Trophoblast cell (in vitro differentiated cells and primary cell): ENCODE measurements around the gene LMLN.

Source experiments
- DNase-seq, 2 donors: peaks; one replicate each; pipeline ENCODE4 v3.0.0-alpha.2; 2016
- H2AFZ ChIP-seq: 2 replicates; pipeline ENCODE4 v1.6.1; 2013; ENCODE audit warnings: low read length, moderate library complexity, mild to moderate bottlenecking; ENCODE audit not compliant: insufficient read depth, poor library complexity
- H2AK5ac ChIP-seq: 2 replicates; pipeline ENCODE4 v1.6.1; 2013; ENCODE audit warnings: mild to moderate bottlenecking, low read length
- H2BK120ac ChIP-seq: 2 replicates; pipeline ENCODE4 v1.6.1; 2013; ENCODE audit warnings: low read length, mild to moderate bottlenecking, moderate library complexity; ENCODE audit not compliant: insufficient read depth, poor library complexity
- H2BK12ac ChIP-seq: 2 replicates; pipeline ENCODE4 v1.6.1; 2013; ENCODE audit warnings: mild to moderate bottlenecking, low read length, moderate library complexity
- H2BK5ac ChIP-seq: 2 replicates; pipeline ENCODE4 v1.6.1; 2013; ENCODE audit warnings: low read length, low read depth, moderate library complexity, mild to moderate bottlenecking; ENCODE audit not compliant: poor library complexity
- H3K14ac ChIP-seq: 2 replicates; pipeline ENCODE4 v1.6.1; 2013; ENCODE audit warnings: mild to moderate bottlenecking, low read length
- H3K18ac ChIP-seq: 2 replicates; pipeline ENCODE4 v1.6.1; 2013; ENCODE audit warnings: mild to moderate bottlenecking, low read length
- H3K23ac ChIP-seq: 2 replicates; pipeline ENCODE4 v1.6.1; 2013; ENCODE audit warnings: low read length
- H3K27ac ChIP-seq: 2 replicates; pipeline ENCODE4 v1.5.1; 2013; ENCODE audit warnings: low read depth, mild to moderate bottlenecking, inconsistent platforms, low read length, moderate library complexity
- H3K27me3 ChIP-seq: 2 replicates; pipeline ENCODE4 v1.6.1; 2013; ENCODE audit warnings: inconsistent platforms, mild to moderate bottlenecking, low read length, moderate library complexity; ENCODE audit not compliant: insufficient read depth
- H3K36me3 ChIP-seq, 2 experiments: 1 replicate in 1 of 2; 2 replicates in 1 of 2; pipeline ENCODE4 v1.6.1; 2013; ENCODE audit warnings: low read length in 2 of 2, mild to moderate bottlenecking in 2 of 2, moderate library complexity in 1 of 2; ENCODE audit not compliant: insufficient read depth in 2 of 2, control insufficient read depth in 1 of 2
- H3K4ac ChIP-seq: 2 replicates; pipeline ENCODE4 v1.6.1; 2013; ENCODE audit warnings: low read depth, mild to moderate bottlenecking, low read length, moderate library complexity
- H3K4me1 ChIP-seq, 2 experiments: 1 replicate in 1 of 2; 2 replicates in 1 of 2; pipeline ENCODE4 v1.6.1; 2013; ENCODE audit warnings: low read length in 2 of 2, mild to moderate bottlenecking in 2 of 2, moderate library complexity in 1 of 2; ENCODE audit not compliant: insufficient read depth in 2 of 2, control insufficient read depth in 1 of 2
- H3K4me2 ChIP-seq: 2 replicates; pipeline ENCODE4 v1.6.1; 2013; ENCODE audit warnings: inconsistent platforms, mild to moderate bottlenecking, low read length, moderate library complexity
- H3K4me3 ChIP-seq: 2 replicates; pipeline ENCODE4 v1.5.1; 2013; ENCODE audit warnings: mild to moderate bottlenecking, low read depth, low read length, inconsistent platforms
- H3K79me1 ChIP-seq: one replicate; pipeline ENCODE4 v1.6.1; 2013; ENCODE audit warnings: low read length
- H3K79me2 ChIP-seq: 2 replicates; pipeline ENCODE4 v1.6.1; 2013; ENCODE audit warnings: low read length, mild to moderate bottlenecking; ENCODE audit not compliant: control insufficient read depth, insufficient read depth, poor library complexity
- H3K9ac ChIP-seq: 2 replicates; pipeline ENCODE4 v1.6.1; 2013; ENCODE audit warnings: mild to moderate bottlenecking, low read length
- H3K9me3 ChIP-seq: 2 replicates; pipeline ENCODE4 v1.6.1; 2013; ENCODE audit warnings: low read depth, mild to moderate bottlenecking, control low read depth, inconsistent platforms, low read length; ENCODE audit not compliant: insufficient read depth
- H4K12ac ChIP-seq: 2 replicates; pipeline ENCODE4 v1.6.1; 2013; ENCODE audit warnings: low read depth, mild to moderate bottlenecking, low read length, moderate library complexity
- H4K8ac ChIP-seq: 2 replicates; pipeline ENCODE4 v1.6.1; 2013; ENCODE audit warnings: low read depth, mild to moderate bottlenecking, low read length, moderate library complexity
- H4K91ac ChIP-seq: one replicate; pipeline ENCODE4 v1.6.1; 2013; ENCODE audit warnings: low read depth, mild to moderate bottlenecking, low read length, moderate library complexity
- WGBS: extraction: QIAGEN DNeasy Blood & Tissue Kit; methylation state at CpG from one replicate; pipeline ENCODE4 v1.1.7; 2013; ENCODE audit warnings: missing lambda C conversion rate; ENCODE audit not compliant: insufficient read length, insufficient coverage; ENCODE audit errors: extremely low coverage; 5-methylcytosine and 5-hydroxymethylcytosine counted together

The LMLN gene

DNA sequence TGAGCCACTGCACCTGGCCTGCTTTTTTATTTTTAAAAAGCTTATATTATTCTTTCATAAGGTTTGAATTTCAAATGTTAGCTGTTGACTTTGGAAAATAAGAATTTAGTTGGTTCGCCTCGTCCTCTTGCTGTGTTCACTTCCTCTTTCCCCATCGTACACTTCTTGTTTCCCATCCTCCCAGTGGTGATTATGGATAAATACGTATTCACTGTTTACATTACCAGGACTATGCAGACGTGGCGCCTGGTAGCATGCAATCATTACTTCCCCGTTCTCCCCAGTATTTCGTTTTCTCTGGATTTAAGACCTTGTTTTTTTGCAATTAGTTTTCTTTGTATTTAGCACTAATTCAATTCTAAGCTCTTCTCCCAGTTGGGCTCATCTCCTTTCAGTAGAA is 70.1 kb downstream of the LMLN start:
- Histone ChIP-seq H3K79me2 (no peaks in the 10 kb centered on the region), H3K4me1 (peaks cover 0 to 3% of the 10 kb centered on the region in 2 experiments), H4K8ac (no peak overlapping the region)

DNA sequence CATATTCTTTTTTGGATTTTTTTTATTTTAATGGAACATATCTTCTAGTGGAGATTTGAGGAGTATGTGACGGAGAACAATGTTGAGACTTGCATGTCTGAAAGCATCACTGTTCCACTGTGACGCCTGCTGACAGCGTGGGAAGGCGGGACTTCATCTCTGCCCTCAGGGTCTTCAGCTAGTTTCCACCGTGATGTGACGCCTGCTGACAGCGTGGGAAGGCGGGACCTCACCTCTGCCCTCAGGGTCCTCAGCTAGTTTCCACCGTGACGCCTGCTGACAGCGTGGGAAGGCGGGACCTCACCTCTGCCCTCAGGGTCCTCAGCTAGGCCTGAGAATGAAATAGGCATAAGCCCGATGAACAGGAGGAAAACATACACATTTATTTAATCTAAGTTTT is 70.7 kb downstream of the LMLN start:
- Histone ChIP-seq H3K36me3 (no peaks in the 10 kb centered on the region), H3K4me1 (peaks cover 0 to 3% of the 10 kb centered on the region in 2 experiments), H3K27ac (no peak overlapping the region), H3K23ac (no peak overlapping the region), H2BK12ac (no peak overlapping the region), H3K9ac (no peak overlapping the region), H3K9me3 (no peaks in the 10 kb centered on the region), H2AFZ (no peak overlapping the region), H3K79me1 (no peaks in the 10 kb centered on the region), H3K14ac (no peak overlapping the region), H2BK120ac (no peak overlapping the region), H4K12ac (no peak overlapping the region), H3K4me3 (no peak overlapping the region), H3K4ac (no peak overlapping the region), H4K8ac (no peak overlapping the region), H3K18ac (no peak overlapping the region), H3K27me3 (no peaks in the 10 kb centered on the region), H2BK5ac (no peak overlapping the region), H3K4me2 (no peak overlapping the region), H3K79me2 (no peaks in the 10 kb centered on the region), H4K91ac (no peak overlapping the region), H2AK5ac (no peak overlapping the region)
- DNase-seq: peak in 1 of 2 donors; percentile 2
- no CpG with 5 or more reads among the region's 13 CpGs for WGBS

More for the DNA sequence above, 70.1 kb downstream of the LMLN start:
- Histone ChIP-seq H3K27ac (no peak overlapping the region), H3K27me3 (no peaks in the 10 kb centered on the region), H2AK5ac (no peak overlapping the region), H2BK12ac (no peak overlapping the region), H4K12ac (no peak overlapping the region), H3K79me1 (no peaks in the 10 kb centered on the region), H2AFZ (no peak overlapping the region), H3K18ac (no peak overlapping the region), H2BK120ac (no peak overlapping the region), H3K23ac (no peak overlapping the region), H3K4me3 (no peak overlapping the region), H3K9me3 (no peaks in the 10 kb centered on the region), H3K9ac (no peak overlapping the region), H3K36me3 (no peaks in the 10 kb centered on the region), H3K14ac (no peak overlapping the region), H4K91ac (no peak overlapping the region), H3K4ac (no peak overlapping the region), H2BK5ac (no peak overlapping the region), H3K4me2 (no peak overlapping the region)
- DNase-seq: no peak
- no CpG with 5 or more reads among the region's 8 CpGs for WGBS

DNA sequence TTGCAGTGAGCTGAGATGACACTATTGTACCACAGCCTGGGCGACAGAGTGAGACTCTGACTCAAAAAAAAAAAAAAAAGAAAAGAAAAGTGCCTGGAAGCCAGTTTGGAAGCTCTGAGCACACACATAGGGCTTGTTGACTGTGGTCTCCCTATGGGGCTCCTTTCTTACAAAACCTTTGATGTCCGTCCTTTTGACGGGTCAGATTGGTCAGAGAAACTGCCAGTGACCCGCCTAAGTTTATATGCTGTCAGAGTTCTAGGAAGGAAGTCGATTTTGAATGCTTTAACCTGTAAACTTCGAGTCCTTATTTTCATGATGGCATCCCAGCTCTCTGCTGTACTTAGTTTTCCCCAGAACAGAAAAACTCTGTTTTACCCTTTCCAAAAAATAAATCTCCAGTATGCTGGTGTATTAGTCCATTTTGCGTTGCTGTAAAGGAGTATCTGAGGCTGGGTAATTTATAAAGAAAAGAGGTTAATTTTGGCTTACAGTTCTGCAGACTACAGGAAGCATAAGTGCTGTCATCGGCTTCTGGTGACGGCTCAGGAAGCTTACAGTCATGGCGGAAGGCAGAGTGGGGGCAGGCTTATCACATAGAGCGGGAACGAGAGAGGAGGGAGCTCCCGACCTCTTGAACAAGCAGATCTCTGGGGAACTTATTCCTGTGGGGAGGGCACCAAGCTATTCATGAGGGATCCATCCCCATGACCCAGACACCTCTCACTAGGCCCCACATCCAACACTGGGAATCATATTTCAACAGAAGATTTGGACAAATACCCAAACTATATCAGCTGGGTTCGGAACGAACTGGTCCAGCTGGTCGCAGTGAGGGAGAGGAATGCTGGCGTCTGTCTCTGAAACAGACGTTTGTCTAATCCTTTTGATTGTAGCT is 72.3 kb downstream of the LMLN start:
- H3K79me2 ChIP-seq: no peaks in the 10 kb centered on the region
- H2BK120ac ChIP-seq: no peak overlapping the region
- H3K4me1 ChIP-seq: peaks cover 0 to 3% of the 10 kb centered on the region in 2 experiments
- H2BK5ac ChIP-seq: no peak overlapping the region
- no peak overlapping the region for H3K18ac ChIP-seq
- no peaks in the 10 kb centered on the region for H3K9me3 ChIP-seq
- H3K79me1 ChIP-seq: no peaks in the 10 kb centered on the region
- no peak overlapping the region for H2AFZ ChIP-seq
- no peak overlapping the region for H2BK12ac ChIP-seq
- no peak overlapping the region for H2AK5ac ChIP-seq
- no peak overlapping the region for H4K12ac ChIP-seq
- no peak overlapping the region for H3K4ac ChIP-seq
- no peak overlapping the region for H3K4me3 ChIP-seq
- no CpG with 5 or more reads among the region's 18 CpGs for WGBS
- no peak overlapping the region for H3K4me2 ChIP-seq
- H3K36me3 ChIP-seq: no peaks in the 10 kb centered on the region
- no peaks in the 10 kb centered on the region for H3K27me3 ChIP-seq
- H4K91ac ChIP-seq: no peak overlapping the region
- no peak overlapping the region for H3K9ac ChIP-seq
- H3K27ac ChIP-seq: no peak overlapping the region
- no peak overlapping the region for H3K14ac ChIP-seq
- H4K8ac ChIP-seq: no peak overlapping the region
- no peak overlapping the region for H3K23ac ChIP-seq
- DNase-seq: no peak

DNA sequence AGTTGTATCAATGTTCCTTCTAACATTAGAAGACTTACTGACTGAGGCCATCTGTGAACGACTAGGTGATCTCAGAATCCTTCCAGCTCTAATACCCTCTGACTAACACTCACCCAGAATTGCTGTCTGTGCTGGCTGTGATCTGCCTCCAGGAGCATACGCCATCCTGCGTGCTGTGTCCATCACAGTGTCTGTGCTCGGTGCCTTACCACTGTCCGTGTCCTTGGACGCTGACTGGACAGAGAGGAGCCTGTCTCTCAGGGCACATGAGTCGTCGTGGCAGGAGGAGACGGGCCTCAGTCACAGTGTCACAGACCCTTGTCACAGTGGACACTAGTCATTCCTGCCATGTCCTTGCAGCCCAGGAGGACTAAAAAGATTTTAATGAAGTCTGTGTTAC is 83.1 kb downstream of the LMLN start:
- H3K79me2 ChIP-seq: no peaks in the 10 kb centered on the region
- no peak overlapping the region for H3K23ac ChIP-seq
- H2BK5ac ChIP-seq: no peak overlapping the region
- H3K36me3 ChIP-seq: no peaks in the 10 kb centered on the region
- H4K8ac ChIP-seq: no peak overlapping the region
- H3K9me3 ChIP-seq: peaks cover 9% of the 10 kb centered on the region
- WGBS: no CpG with 5 or more reads among the region's 9 CpGs
- H3K4me2 ChIP-seq: no peak overlapping the region
- peak overlapping the region; percentile 26 for H3K4me3 ChIP-seq
- H4K12ac ChIP-seq: no peak overlapping the region
- no peaks in the 10 kb centered on the region for H3K27me3 ChIP-seq
- H2AK5ac ChIP-seq: no peak overlapping the region
- no peak overlapping the region for H4K91ac ChIP-seq
- no peak overlapping the region for H3K9ac ChIP-seq
- H3K4me1 ChIP-seq: no peaks in the 10 kb centered on the region
- no peak for DNase-seq
- H3K18ac ChIP-seq: no peak overlapping the region
- H2BK12ac ChIP-seq: no peak overlapping the region
- no peak overlapping the region for H2BK120ac ChIP-seq
- no peak overlapping the region for H2AFZ ChIP-seq
- H3K79me1 ChIP-seq: no peaks in the 10 kb centered on the region
- H3K27ac ChIP-seq: no peak overlapping the region
- no peak overlapping the region for H3K4ac ChIP-seq
- no peak overlapping the region for H3K14ac ChIP-seq
